ENCODE data around the gene ARHGAP10.
"Not testable (repeated sequence)": the region's sequence is repeated elsewhere in the genome, so short reads cannot be mapped to it uniquely, and the experiment has no call there.

ARHGAP10 gene

GRCh38 chr4:147885216-147885615 is 153.3 kb downstream of the ARHGAP10 start:
- H3K9me3 Mint-ChIP-seq; H3K27me3 Mint-ChIP-seq; intact Hi-C loops (cut with micrococcal nuclease); H3K27ac Mint-ChIP-seq; H3K4me3 Mint-ChIP-seq: not testable (repeated sequence)
- H3K36me3 Mint-ChIP-seq (ENCODE audit: low read depth), result peaks cover 100% of the 10 kb centered on the region
- H3K4me1 Mint-ChIP-seq (ENCODE audit: low read depth), result peaks cover 25% of the 10 kb centered on the region

- no peak overlapping the region for H3K27ac Mint-ChIP-seq
- no peak overlapping the region for H3K4me3 Mint-ChIP-seq
- intact Hi-C loops (cut with micrococcal nuclease), result no loop called here
- H3K9me3 Mint-ChIP-seq, result no peaks in the 10 kb centered on the region
- no peaks in the 10 kb centered on the region for H3K27me3 Mint-ChIP-seq
- peaks cover 31% of the 10 kb centered on the region for H3K4me1 Mint-ChIP-seq (ENCODE audit: low read depth)
- H3K36me3 Mint-ChIP-seq (ENCODE audit: low read depth), result peaks cover 82% of the 10 kb centered on the region
Observed at GRCh38 chr4:147891476-147892115, 159.7 kb downstream of the ARHGAP10 start.

DNA sequence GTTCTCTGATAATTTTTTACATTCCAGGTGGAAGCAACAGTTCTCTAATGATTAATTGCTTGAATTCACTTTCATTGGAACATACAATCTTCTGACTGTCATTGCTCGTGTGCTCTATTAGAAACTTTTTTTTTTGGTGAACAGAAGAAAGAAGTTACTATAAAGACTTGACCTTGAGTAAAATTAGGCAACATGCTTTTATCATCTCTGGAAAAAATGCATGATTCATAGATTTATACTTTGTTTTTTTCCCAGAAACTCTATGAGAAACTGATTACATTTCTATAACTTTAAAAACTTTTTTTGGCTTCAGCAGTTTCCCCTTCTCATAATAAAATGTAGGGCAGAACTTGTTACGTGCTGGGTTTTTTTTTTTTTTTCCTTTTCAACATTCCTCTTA is 167.6 kb downstream of the ARHGAP10 start:
- H3K4me3 Mint-ChIP-seq, result no peak overlapping the region
- H3K27ac Mint-ChIP-seq, result no peak overlapping the region
- intact Hi-C loops (cut with micrococcal nuclease), result no loop called here
- H3K4me1 Mint-ChIP-seq (ENCODE audit: low read depth), result peaks cover 34% of the 10 kb centered on the region
- no peaks in the 10 kb centered on the region for H3K27me3 Mint-ChIP-seq
- H3K36me3 Mint-ChIP-seq (ENCODE audit: low read depth), result peaks cover 77% of the 10 kb centered on the region
- H3K9me3 Mint-ChIP-seq, result peaks cover 19% of the 10 kb centered on the region

DNA sequence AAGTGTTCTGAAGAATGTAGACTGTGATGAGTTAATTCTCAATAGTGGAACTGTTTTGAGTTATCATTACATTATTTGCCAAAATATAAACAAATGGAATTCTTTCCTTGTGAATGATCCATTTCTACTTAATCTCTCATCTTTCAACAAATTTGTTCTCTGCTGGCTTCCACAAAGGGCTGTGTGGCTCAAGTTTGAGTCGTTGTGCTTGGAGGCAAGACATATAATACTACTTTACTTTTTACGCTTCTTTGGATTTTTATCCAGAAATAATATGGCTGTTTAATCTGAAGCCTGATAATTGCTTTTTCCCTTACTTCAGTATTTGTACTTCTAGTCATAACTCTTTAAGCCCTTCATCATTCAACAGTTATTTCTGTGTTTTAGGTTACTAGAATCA is 169.5 kb downstream of the ARHGAP10 start:
- H3K27me3 Mint-ChIP-seq, result no peaks in the 10 kb centered on the region
- peaks cover 19% of the 10 kb centered on the region for H3K9me3 Mint-ChIP-seq
- H3K27ac Mint-ChIP-seq, result no peak overlapping the region
- intact Hi-C loops (cut with micrococcal nuclease), result no loop called here
- no peak overlapping the region for H3K4me3 Mint-ChIP-seq
- H3K4me1 Mint-ChIP-seq (ENCODE audit: low read depth), result peaks cover 25% of the 10 kb centered on the region
- peaks cover 84% of the 10 kb centered on the region for H3K36me3 Mint-ChIP-seq (ENCODE audit: low read depth)

DNA sequence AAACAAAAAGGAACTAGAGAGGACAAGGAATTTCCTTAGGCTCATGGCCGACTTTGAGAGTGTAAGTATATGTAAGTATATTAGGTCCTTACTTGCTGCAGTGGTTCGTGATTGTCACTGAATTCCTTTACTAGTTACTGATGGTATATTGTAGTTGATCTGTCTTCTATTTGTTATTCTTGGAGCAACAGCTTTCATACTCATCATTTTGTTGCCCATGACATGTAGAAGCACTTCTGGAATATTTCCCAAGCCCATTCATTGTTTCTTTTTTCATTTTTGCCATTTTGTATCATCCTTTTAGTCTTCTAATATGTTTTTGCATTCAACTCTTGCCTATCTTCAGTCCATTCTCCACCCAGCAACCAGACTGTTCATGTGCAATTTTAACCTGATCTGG is 170.0 kb downstream of the ARHGAP10 start:
- Mint-ChIP-seq H3K27me3 (no peaks in the 10 kb centered on the region), H3K27ac (no peak overlapping the region), H3K9me3 (peaks cover 19% of the 10 kb centered on the region), H3K36me3 (ENCODE audit: low read depth) (peaks cover 89% of the 10 kb centered on the region), H3K4me1 (ENCODE audit: low read depth) (peaks cover 25% of the 10 kb centered on the region), H3K4me3 (no peak overlapping the region)
- intact Hi-C loops (cut with micrococcal nuclease), result no loop called here

DNA sequence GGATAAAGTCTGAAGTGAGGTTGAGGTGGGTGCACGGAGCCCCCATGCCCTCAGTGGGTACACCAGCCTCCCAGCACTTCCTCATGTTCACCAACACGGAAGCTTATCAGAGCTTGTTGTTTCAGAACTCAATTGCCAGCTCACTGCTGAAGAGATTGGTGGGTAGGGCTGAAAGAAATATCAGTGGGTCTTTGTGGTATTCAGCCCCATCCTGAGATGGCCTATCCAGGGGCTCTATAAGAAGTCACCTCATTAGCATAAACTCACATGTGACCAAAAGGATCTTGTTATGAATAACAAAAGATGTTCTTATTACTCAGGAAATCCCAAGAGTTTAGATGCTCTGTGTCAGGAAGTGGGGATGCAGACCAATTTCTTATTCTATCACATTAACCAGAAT is 177.3 kb downstream of the ARHGAP10 start:
- Mint-ChIP-seq H3K9me3 (no peaks in the 10 kb centered on the region), H3K36me3 (ENCODE audit: low read depth) (peaks cover 86% of the 10 kb centered on the region), H3K4me3 (no peak overlapping the region), H3K27me3 (no peaks in the 10 kb centered on the region), H3K27ac (no peak overlapping the region), H3K4me1 (ENCODE audit: low read depth) (no peaks in the 10 kb centered on the region)
- intact Hi-C loops (cut with micrococcal nuclease), result no loop called here

GRCh38 chr4:147910315-147910714 is 178.4 kb downstream of the ARHGAP10 start:
- Mint-ChIP-seq H3K27me3 (no peaks in the 10 kb centered on the region), H3K36me3 (ENCODE audit: low read depth) (peaks cover 93% of the 10 kb centered on the region), H3K27ac (no peak overlapping the region), H3K4me3 (no peak overlapping the region), H3K4me1 (ENCODE audit: low read depth) (no peaks in the 10 kb centered on the region), H3K9me3 (no peaks in the 10 kb centered on the region)
- intact Hi-C loops (cut with micrococcal nuclease), result no loop called here

GRCh38 chr4:147912106-147912505 is 180.2 kb downstream of the ARHGAP10 start:
- H3K27ac Mint-ChIP-seq; H3K27me3 Mint-ChIP-seq; intact Hi-C loops (cut with micrococcal nuclease); H3K4me1 Mint-ChIP-seq (ENCODE audit: low read depth); H3K9me3 Mint-ChIP-seq; H3K4me3 Mint-ChIP-seq: not testable (repeated sequence)
- peaks cover 94% of the 10 kb centered on the region for H3K36me3 Mint-ChIP-seq (ENCODE audit: low read depth)

DNA sequence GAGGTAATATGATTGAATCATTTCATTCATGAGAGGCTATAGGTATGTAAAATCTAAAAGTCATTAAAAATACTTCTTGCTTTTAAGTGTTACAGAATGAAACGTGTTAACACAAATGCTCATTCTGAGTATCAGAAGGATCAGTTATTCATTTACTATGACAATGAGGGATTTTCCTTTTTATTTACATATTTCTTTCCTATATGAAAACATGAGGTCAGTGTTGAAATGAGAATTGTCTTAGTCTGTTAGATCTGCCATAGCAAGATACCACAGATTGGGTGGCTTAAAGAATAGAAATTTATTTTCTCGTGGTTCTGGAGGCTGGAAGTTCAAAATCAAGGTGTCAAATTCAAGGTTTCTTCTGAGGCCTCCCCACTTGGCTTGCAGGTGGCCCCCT is 181.2 kb downstream of the ARHGAP10 start:
- H3K4me1 Mint-ChIP-seq (ENCODE audit: low read depth), result no peaks in the 10 kb centered on the region
- H3K27ac Mint-ChIP-seq, result no peak overlapping the region
- H3K36me3 Mint-ChIP-seq (ENCODE audit: low read depth), result peaks cover 90% of the 10 kb centered on the region
- H3K9me3 Mint-ChIP-seq, result no peaks in the 10 kb centered on the region
- H3K27me3 Mint-ChIP-seq, result no peaks in the 10 kb centered on the region
- intact Hi-C loops (cut with micrococcal nuclease), result no loop called here
- no peak overlapping the region for H3K4me3 Mint-ChIP-seq

DNA sequence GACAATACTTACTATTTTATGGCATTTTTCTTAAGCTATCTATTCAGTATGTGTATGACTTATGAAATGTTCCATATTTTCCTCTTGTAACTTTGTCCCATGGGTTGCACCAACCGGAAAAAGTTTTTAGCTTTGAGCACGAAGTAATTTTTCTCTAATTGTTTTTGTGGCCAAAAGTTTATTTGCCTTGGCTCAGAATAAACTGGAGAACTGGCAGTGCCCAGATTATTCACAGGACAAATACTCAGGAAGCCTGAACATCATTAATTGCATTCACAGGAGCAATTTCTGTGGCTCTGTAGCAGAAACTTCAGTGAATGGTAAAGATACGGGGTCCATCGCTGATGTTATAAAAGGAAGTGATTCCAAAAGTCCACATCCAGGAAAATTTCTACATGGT is 184.5 kb downstream of the ARHGAP10 start:
- peaks cover 57% of the 10 kb centered on the region for H3K36me3 Mint-ChIP-seq (ENCODE audit: low read depth)
- no peaks in the 10 kb centered on the region for H3K9me3 Mint-ChIP-seq
- H3K4me1 Mint-ChIP-seq (ENCODE audit: low read depth), result no peaks in the 10 kb centered on the region
- intact Hi-C loops (cut with micrococcal nuclease), result no loop called here
- H3K27ac Mint-ChIP-seq, result no peak overlapping the region
- no peak overlapping the region for H3K4me3 Mint-ChIP-seq
- no peaks in the 10 kb centered on the region for H3K27me3 Mint-ChIP-seq

- Mint-ChIP-seq H3K27me3 (no peaks in the 10 kb centered on the region), H3K27ac (no peak overlapping the region)
- intact Hi-C loops (cut with micrococcal nuclease), result no loop called here
Observed at GRCh38 chr4:147923381-147923780, 191.5 kb downstream of the ARHGAP10 start.

DNA sequence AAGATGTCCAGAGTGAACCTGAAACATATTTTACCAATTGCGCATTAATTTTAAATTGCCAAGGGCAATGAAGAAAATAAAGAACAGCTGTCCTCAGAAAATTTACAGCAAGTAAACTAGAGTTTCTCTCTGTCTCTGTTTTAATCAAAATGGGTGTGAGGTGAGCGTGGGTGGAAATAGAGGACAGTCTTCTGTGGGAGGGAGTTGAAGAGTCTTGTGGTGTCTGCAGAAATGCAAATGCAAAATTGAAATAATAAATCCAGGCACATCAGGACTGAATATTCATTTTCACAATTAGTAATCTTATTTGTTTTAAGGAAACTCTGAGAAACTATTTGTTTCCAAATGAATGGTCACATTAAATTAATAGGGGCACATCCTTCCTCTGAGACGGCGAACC is 192.0 kb downstream of the ARHGAP10 start:
- no peaks in the 10 kb centered on the region for H3K9me3 Mint-ChIP-seq
- H3K27ac Mint-ChIP-seq, result no peak overlapping the region
- intact Hi-C loops (cut with micrococcal nuclease), result no loop called here
- peaks cover 11% of the 10 kb centered on the region for H3K4me1 Mint-ChIP-seq (ENCODE audit: low read depth)
- no peaks in the 10 kb centered on the region for H3K36me3 Mint-ChIP-seq (ENCODE audit: low read depth)
- H3K27me3 Mint-ChIP-seq, result no peaks in the 10 kb centered on the region
- H3K4me3 Mint-ChIP-seq, result no peak overlapping the region

More at GRCh38 chr4:147923381-147923780, 191.5 kb downstream of the ARHGAP10 start:
- H3K36me3 Mint-ChIP-seq (ENCODE audit: low read depth), result no peaks in the 10 kb centered on the region
- no peak overlapping the region for H3K4me3 Mint-ChIP-seq
- no peaks in the 10 kb centered on the region for H3K9me3 Mint-ChIP-seq
- peaks cover 9% of the 10 kb centered on the region for H3K4me1 Mint-ChIP-seq (ENCODE audit: low read depth)

GRCh38 chr4:147924604-147925412 is 192.9 kb downstream of the ARHGAP10 start:
- H3K4me3 Mint-ChIP-seq, result no peak overlapping the region
- intact Hi-C loops (cut with micrococcal nuclease), result no loop called here
- H3K36me3 Mint-ChIP-seq (ENCODE audit: low read depth), result peaks cover 1% of the 10 kb centered on the region
- no peaks in the 10 kb centered on the region for H3K27me3 Mint-ChIP-seq
- H3K4me1 Mint-ChIP-seq (ENCODE audit: low read depth), result peaks cover 11% of the 10 kb centered on the region
- no peaks in the 10 kb centered on the region for H3K9me3 Mint-ChIP-seq
- H3K27ac Mint-ChIP-seq, result no peak overlapping the region

DNA sequence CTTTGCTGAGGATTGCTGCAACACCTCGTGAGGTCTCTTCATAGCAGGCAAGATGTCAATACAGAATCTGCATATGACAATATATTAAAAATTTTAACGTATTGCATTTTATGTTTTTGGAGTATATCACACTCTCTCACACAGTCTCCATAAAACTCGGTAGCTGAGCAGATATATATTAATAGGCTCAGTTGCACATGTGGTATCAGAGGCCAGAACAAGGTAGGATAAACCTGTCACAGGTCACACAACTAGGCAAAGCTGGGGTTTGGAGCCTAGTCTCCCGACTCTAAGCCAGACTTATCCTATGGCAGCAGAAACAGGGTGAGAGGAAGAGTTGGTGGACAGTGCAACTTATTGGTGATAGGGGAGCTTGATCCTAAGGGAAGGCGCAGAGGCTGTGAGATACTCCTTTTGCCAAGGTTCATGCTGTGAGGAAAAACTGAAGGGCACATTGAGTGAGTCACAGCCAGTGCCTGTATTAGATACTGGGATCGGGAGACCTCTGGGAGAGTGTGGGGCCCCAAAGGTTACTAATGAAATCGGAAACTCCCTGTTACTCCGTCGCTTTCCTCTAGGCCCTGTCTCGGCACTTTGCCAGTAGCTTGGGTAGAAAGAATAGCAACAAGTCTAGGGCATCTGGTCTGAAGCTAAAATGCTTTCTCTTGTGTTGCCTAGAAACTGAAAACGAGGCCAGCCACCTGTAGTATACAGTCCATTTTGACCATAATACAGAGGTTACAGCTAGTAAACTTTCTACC is 195.7 kb downstream of the ARHGAP10 start:
- H3K4me3 Mint-ChIP-seq, result no peak overlapping the region
- no peak overlapping the region for H3K27ac Mint-ChIP-seq
- intact Hi-C loops (cut with micrococcal nuclease), result no loop called here
- H3K36me3 Mint-ChIP-seq (ENCODE audit: low read depth), result peaks cover 29% of the 10 kb centered on the region
- H3K4me1 Mint-ChIP-seq (ENCODE audit: low read depth), result peaks cover 14% of the 10 kb centered on the region
- H3K27me3 Mint-ChIP-seq, result no peaks in the 10 kb centered on the region
- H3K9me3 Mint-ChIP-seq, result no peaks in the 10 kb centered on the region
